GM04503 (cell line): ENCODE data around the gene DGKG.

Experiments used
- DNase-seq: peaks from one replicate; pipeline ENCODE4 v3.0.0-alpha.2; 2012; ENCODE audit warnings: low read depth

DGKG gene

GRCh38 chr3:186173224-186173815, 188.7 kb downstream of the DGKG start:
- DNase-seq: no peak

- DNase-seq: no peak
Observed at GRCh38 chr3:186172353-186172752, 189.7 kb downstream of the DGKG start.

DNA sequence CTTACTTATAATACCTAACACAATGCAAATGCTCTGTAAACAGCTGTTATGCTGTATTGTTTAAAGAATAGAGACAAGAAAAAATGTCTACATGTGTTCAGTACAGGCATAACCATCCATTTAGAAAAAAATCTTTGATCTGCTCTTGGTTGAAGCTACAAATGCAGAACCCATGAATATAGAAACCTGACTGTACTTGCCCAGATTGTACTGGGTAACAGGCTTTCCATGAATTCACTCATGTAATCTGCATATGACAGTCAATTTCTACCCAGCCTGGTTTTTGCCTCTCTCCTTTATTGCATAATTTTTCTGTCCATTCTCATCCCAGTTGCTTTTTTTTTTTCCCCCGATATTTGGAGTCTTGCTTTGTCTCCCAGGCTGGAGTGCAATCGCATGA, 190.5 kb downstream of the DGKG start:
- no peak for DNase-seq

DNA sequence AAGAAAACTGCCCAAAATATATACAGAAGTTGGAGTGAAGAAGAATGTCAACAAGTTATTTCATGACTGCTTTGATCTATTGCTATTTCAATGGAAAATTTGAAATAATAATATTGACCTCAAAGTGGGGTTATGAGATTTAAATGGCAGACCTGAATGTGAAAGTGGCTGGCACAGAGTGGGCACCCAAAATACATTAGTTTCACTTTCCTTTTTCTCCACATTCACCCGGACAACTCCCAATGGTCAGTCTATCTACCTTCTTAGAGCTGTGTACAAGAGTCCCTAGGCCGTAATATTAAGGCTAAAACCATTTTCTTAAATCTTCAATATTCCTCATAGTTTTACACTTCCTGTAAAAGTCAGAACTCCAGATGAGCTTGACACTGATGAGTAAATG, 191.5 kb downstream of the DGKG start:
- no peak for DNase-seq

DNA sequence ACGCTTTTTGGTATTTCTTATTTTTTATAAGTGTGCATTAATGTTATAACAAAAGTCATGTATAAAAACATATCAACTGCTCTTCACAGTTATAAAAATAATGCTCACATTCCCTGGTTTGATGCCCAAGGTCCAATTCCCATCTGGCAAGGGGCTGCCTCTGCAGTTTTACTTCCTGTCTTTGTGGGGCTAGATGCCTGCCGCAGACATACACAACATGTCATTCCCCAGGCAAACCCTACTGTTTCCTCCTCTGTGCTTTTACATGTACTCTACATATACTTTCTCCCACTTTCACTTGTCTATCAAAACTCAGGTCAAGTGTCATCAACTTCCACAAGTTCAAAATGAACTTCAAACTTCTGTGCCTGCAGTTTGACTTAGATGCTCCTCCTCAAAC, 192.7 kb downstream of the DGKG start:
- DNase-seq: no peak

DNA sequence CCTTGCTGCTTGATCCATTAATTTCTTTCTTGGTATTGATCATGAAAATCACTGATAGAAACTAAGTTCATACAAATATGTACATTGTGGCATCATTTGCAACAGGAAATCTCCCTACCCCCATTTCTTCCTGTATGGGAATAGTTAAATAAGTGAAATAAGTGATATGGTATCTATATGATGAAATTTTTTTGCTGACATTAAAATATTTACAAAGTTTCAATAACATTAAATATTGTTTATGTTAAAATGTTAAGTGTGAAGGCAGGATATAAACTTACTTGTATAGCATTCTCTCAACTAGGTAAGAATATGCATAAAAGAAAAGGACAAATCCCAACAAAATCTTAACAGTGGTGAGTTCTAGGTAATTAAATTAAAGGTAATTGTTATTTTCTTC, 193.1 kb downstream of the DGKG start:
- DNase-seq: no peak

DNA sequence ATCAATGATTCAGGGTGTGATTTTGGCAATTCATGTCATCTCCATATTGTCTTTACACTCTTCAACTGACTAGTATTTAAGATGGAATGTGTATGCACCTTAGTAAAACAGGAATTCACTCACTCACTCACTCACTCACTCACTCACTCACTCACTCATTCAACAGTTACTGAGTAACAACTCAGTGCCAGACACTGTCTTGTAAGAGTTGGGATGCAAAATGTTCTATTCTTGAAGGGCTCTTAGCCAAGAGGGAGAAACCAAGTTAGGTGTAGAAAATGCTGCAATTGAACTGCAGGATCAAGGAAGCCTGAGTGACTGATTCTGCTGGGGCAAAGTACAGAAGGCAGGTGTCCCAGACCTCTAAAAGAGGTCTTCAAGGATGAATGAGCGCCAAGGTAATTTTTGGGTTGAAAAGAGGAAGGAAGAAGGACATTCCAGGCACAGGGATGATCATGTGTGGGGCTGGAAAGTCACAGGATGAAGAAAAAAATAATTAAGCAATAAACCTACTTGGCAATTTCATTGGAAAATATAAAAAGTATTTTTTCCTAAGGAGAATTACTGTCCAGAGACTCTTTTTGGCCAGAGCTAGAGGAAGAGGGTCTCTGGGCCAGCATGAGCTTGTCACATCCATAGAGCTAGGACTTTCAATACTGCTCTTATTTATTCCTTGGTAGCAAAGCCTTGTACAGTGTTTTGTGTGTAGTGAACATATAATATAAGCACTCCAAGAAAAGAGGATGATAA, 194.2 kb downstream of the DGKG start:
- no peak for DNase-seq

GRCh38 chr3:186166491-186167288, 195.3 kb downstream of the DGKG start:
- no peak for DNase-seq

- no peak for DNase-seq
Observed at GRCh38 chr3:186166036-186166435, 196.0 kb downstream of the DGKG start.

DNA sequence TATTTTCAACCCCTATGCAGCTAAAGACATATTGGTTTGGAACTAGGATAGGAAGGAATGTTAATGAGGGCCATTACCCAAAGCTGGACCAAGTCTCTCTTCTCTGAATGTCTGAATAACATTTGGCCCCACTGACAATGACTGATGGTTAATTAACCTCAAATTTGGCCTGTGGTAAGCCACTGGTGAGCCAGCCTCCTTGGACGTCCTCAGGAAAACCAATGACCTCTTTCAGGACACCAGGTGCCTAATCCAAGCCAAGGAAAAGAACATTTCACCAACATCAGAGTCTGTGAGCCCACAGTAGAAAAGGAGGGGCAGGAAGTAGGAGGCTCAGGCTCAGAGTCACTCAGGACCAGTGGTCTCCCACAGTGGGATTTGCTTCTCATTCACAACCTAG, 196.7 kb downstream of the DGKG start:
- DNase-seq: no peak

- no peak for DNase-seq
Observed at GRCh38 chr3:186164696-186165095, 197.3 kb downstream of the DGKG start.

DNA sequence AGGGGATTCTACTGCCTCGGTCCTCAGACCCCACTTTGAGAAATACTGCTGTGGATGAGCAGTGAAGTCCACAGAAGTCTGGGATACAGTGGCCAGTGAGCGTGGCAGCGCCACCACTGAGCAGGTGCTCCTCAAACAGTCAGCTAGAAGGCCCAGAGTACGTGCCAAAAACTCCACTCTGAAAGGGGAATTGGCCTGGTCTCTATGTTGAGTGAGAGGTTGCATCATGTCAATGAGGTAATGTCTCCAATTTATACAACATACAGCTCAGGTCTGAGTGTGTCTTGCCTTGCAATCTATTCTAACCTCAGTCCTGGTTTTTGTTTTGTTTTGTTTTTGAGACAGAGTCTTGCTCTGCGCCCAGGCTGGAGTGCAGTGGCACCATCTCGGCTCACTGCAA, 199.8 kb downstream of the DGKG start:
- no peak for DNase-seq

DNA sequence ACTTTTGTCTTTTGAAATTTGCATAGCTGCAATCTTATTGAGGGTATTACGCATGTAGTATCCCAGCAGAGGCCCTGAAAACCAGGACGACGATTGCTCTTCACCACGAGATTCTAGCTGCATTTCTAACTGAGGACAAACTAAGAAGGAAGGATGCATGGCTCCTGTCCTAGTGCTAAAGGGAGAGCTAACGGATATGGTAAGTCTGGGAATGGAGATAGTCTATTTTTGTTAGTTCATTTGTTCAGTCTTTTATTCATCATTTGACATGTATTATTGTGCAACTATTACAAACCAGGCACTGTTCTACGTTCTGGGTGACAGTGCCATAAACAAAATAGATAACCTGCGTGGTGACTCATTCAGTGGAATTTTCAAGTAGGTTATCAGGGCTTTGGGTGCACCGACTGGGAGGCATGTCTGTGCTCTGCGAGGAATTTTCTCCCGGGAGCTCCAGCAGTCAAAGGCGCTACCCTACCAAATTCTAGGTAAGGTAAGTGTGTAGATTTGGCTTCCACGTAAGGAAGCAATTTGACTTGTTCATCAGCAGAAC, 201.3 kb downstream of the DGKG start:
- DNase-seq: no peak

GRCh38 chr3:186154641-186155040, 207.4 kb downstream of the DGKG start:
- DNase-seq: no peak

GRCh38 chr3:186152889-186153292, 209.1 kb downstream of the DGKG start:
- DNase-seq: no peak

DNA sequence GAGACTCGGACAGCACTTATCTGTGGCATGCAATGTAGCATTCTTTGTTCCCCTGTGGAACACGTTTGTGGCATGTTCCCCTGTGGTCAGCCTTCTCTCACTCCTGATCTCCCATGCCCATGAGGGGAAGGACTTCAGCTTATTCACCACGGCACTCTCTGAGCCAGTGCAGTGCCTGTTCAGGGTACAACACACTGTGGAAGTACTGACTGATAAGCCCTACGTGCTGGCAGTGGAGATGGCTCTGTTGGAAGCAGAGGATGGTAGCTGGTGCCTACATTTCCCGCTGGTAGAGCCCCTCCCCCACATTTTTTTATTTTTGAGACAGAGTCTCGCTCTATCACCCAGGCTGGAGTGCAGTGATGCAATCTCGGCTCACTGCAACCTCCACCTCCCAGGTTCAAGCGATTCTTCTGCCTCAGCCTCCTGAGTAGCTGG, 209.7 kb downstream of the DGKG start:
- no peak for DNase-seq

DNA sequence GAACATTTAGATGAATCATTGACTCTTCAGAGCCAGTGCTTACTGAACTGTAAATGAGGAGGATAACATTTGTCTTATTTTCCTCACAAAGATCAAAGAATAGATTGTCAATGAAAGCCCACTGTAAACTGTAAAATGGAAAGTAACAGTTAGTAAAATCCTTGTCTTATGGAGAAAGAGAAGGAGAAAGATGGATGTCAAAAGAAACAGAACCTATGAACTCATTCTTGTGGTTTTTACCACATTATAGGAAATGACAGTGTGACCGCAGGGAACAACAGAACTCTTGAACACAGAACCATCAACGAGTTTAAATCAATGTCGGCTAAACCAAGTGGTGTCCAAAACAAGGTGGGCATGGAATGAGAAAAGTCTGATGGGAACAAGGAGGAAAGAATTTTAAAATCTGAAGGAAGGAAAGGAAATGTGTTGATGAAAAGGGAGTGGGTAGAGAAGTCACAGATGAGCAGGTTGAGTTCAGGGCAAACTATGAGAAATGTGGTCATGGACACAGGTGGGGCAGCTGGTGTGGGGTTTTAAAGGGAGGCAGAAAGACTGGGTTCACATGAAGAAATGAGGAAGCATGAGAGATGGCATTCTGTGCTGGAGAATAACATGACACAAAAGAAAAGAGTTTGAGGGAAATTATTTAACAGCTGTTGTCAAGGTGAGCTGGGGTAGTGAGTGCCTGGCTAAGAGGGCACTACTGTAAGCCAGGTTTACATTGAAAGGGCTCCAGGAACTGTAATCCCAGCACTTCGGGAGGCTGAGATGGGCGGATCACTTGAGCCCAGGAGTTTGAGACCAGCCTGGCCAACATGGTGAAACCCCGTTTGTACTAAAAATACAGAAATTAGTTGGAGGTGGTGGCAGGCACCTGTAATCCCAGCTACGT, 210.7 kb downstream of the DGKG start:
- no peak for DNase-seq

GRCh38 chr3:186150041-186150830, 211.8 kb downstream of the DGKG start:
- DNase-seq: no peak

DNA sequence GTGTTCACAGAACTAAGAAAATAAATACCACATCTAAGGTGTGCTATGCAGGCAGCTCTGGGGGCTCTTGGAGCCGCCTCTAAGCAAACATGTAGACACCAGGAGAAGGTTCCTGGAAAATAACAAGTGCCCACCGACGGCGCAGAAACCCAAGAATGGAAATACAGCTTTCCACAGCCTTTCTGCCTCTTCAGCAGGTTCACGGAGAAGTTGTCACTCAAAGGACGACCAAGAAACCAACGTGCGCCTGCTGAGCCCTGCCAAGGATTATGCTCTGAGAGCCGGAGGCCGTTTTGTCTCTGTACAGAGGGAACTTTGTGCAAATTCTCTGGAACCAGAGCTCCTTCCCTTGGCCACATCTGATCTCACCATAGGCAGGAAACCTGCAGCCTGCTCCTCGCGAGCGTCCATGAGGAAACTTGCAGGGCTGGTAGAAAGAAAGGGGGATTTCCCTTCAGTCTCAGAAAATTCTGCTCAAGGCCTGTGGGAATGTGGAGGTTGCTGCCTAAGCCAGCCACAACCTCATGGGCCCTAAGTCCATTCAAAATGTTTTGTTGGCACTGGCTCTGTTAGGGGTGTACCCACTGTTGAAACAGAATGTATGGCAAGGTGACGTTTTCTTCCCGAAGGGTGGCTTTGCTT, 212.6 kb downstream of the DGKG start:
- no peak for DNase-seq

GRCh38 chr3:186144257-186144656, 217.8 kb downstream of the DGKG start:
- DNase-seq: no peak
